Measurements from ENCODE around the gene CEP126.
A peak's percentile ranks its signal among the peaks of the same experiment; 100 is the strongest.

Gene CEP126

DNA sequence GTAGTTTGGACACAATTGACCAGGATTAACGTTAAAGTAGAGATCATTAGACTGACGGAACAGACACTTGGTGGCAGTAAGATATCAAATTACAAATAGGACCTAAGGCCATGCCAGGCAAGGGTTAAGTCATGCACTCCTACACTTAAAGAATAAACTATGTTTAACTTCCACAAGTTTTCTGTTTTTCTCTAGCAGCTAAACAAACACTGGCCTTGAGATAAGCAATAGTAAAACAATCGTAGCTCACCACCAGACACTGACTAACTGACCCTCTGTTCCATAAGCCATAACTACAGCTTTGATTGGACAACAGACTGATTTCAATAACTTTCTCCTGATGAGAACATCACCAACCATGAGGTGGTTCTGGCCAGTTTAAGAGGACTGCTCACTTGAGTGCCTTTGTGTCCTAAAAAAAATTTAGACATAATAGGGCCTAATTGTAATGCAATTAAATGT is 2.0 kb upstream of the CEP126 start:
- no peaks in the 10 kb centered on the region for H3K9me3 ChIP-seq (ENCODE audit: insufficient read depth, low read depth, low read length)

DNA sequence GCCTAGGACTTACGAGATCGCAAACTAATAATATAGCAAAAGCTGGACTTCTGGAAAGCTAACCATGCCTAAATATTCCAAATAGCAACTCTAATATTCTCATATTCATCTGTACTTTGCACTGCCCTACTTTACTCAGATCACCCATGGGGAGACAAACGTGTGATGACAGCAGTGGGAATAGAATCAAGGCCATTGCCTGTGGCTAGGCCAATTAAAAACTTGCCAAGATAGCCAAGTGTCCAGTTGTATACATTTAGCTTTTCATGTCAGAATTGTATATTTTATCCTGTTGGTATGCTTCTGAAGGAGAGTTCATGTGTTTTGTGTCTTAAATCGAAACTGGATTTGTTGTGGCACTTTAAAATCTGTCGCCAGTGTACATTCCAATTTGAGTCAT is 1.2 kb upstream of the CEP126 start:
- Histone ChIP-seq H3K79me1 (ENCODE audit: low read length) (peaks cover 2% of the 10 kb centered on the region), H2BK120ac (ENCODE audit: insufficient read depth, low read length, poor library complexity) (no peak overlapping the region), H3K14ac (ENCODE audit: low read length) (no peak overlapping the region), H4K12ac (ENCODE audit: low read depth, low read length) (no peak overlapping the region), H4K8ac (ENCODE audit: low read depth, low read length) (no peak overlapping the region), H4K91ac (ENCODE audit: low read depth, low read length) (no peak overlapping the region), H3K4me1 (ENCODE audit: control insufficient read depth in 1 of 2, insufficient read depth in 2 of 2, low read length in 2 of 2) (no peaks in the 10 kb centered on the region), H3K79me2 (ENCODE audit: control insufficient read depth, insufficient read depth, low read length, poor library complexity) (no peaks in the 10 kb centered on the region), H3K4me2 (ENCODE audit: low read length) (no peak overlapping the region), H3K23ac (ENCODE audit: low read length) (no peak overlapping the region), H2BK12ac (ENCODE audit: low read length) (no peak overlapping the region), H3K36me3 (ENCODE audit: control insufficient read depth in 1 of 2, insufficient read depth in 2 of 2, low read length in 2 of 2) (no peaks in the 10 kb centered on the region), H3K9me3 (ENCODE audit: insufficient read depth, low read depth, low read length) (no peaks in the 10 kb centered on the region), H3K4ac (ENCODE audit: low read depth, low read length) (no peak overlapping the region), H2BK5ac (ENCODE audit: low read depth, low read length, poor library complexity) (no peak overlapping the region), H3K18ac (ENCODE audit: low read length) (no peak overlapping the region), H2AK5ac (ENCODE audit: low read length) (no peak overlapping the region), H3K4me3 (ENCODE audit: low read depth, low read length) (no peak overlapping the region), H3K9ac (ENCODE audit: low read length) (no peak overlapping the region), H3K27ac (ENCODE audit: low read depth, low read length) (no peak overlapping the region), H3K27me3 (ENCODE audit: insufficient read depth, low read length) (no peaks in the 10 kb centered on the region), H2AFZ (ENCODE audit: insufficient read depth, low read length, poor library complexity) (no peak overlapping the region)
- WGBS (ENCODE audit: extremely low coverage, insufficient coverage, insufficient read length), result no CpG with 5 or more reads among the region's 5 CpGs
- no peak for DNase-seq

More for the DNA sequence above, 2.0 kb upstream of the CEP126 start:
- no peak for DNase-seq
- H2AFZ ChIP-seq (ENCODE audit: insufficient read depth, low read length, poor library complexity), result no peak overlapping the region
- H2AK5ac ChIP-seq (ENCODE audit: low read length), result no peak overlapping the region
- H4K91ac ChIP-seq (ENCODE audit: low read depth, low read length), result no peak overlapping the region
- no peak overlapping the region for H2BK5ac ChIP-seq (ENCODE audit: low read depth, low read length, poor library complexity)
- H3K4me3 ChIP-seq (ENCODE audit: low read depth, low read length), result no peak overlapping the region
- H3K4me1 ChIP-seq (ENCODE audit: control insufficient read depth in 1 of 2, insufficient read depth in 2 of 2, low read length in 2 of 2), result no peaks in the 10 kb centered on the region
- no peak overlapping the region for H4K12ac ChIP-seq (ENCODE audit: low read depth, low read length)
- no peak overlapping the region for H3K4me2 ChIP-seq (ENCODE audit: low read length)
- no peak overlapping the region for H2BK12ac ChIP-seq (ENCODE audit: low read length)
- no peaks in the 10 kb centered on the region for H3K79me2 ChIP-seq (ENCODE audit: control insufficient read depth, insufficient read depth, low read length, poor library complexity)
- H3K18ac ChIP-seq (ENCODE audit: low read length), result no peak overlapping the region
- no peak overlapping the region for H4K8ac ChIP-seq (ENCODE audit: low read depth, low read length)
- H3K79me1 ChIP-seq (ENCODE audit: low read length), result peaks cover 2% of the 10 kb centered on the region
- no peak overlapping the region for H3K23ac ChIP-seq (ENCODE audit: low read length)
- H3K9ac ChIP-seq (ENCODE audit: low read length), result no peak overlapping the region
- no peak overlapping the region for H3K4ac ChIP-seq (ENCODE audit: low read depth, low read length)
- H2BK120ac ChIP-seq (ENCODE audit: insufficient read depth, low read length, poor library complexity), result no peak overlapping the region
- H3K14ac ChIP-seq (ENCODE audit: low read length), result no peak overlapping the region
- H3K27ac ChIP-seq (ENCODE audit: low read depth, low read length), result no peak overlapping the region
- no peaks in the 10 kb centered on the region for H3K36me3 ChIP-seq (ENCODE audit: control insufficient read depth in 1 of 2, insufficient read depth in 2 of 2, low read length in 2 of 2)
- H3K27me3 ChIP-seq (ENCODE audit: insufficient read depth, low read length), result no peaks in the 10 kb centered on the region
- no CpG with 5 or more reads among the region's 3 CpGs for WGBS (ENCODE audit: extremely low coverage, insufficient coverage, insufficient read length)

DNA sequence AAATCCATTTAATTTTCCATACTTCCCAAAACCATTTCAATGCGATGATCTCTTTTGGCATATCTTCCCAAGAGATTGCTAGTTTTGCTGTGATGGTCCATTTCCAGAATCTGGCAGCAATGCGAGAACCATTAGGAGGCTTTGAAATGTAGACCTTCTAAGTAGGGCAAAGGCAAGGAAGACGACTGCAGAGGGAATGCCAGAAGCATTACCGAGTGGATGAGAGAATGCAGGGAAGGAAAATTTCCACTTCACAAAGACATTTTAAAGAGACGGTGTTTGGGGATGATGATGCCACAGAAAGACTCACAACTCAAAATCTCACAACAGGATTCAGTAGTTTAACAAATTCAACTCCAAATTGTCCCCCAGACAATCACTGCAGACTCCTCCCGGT is 471 bp upstream of the CEP126 start:
- no peak overlapping the region for H4K12ac ChIP-seq (ENCODE audit: low read depth, low read length)
- no peaks in the 10 kb centered on the region for H3K36me3 ChIP-seq (ENCODE audit: control insufficient read depth in 1 of 2, insufficient read depth in 2 of 2, low read length in 2 of 2)
- peak; percentile 14 to 50 for DNase-seq
- H2BK120ac ChIP-seq (ENCODE audit: insufficient read depth, low read length, poor library complexity), result no peak overlapping the region
- H2AK5ac ChIP-seq (ENCODE audit: low read length), result no peak overlapping the region
- no peaks in the 10 kb centered on the region for H3K27me3 ChIP-seq (ENCODE audit: insufficient read depth, low read length)
- WGBS (ENCODE audit: extremely low coverage, insufficient coverage, insufficient read length), result no CpG with 5 or more reads among the region's 6 CpGs
- H2AFZ ChIP-seq (ENCODE audit: insufficient read depth, low read length, poor library complexity), result no peak overlapping the region
- no peak overlapping the region for H3K4me3 ChIP-seq (ENCODE audit: low read depth, low read length)
- H3K4me1 ChIP-seq (ENCODE audit: control insufficient read depth in 1 of 2, insufficient read depth in 2 of 2, low read length in 2 of 2), result no peaks in the 10 kb centered on the region
- H2BK12ac ChIP-seq (ENCODE audit: low read length), result no peak overlapping the region
- H2BK5ac ChIP-seq (ENCODE audit: low read depth, low read length, poor library complexity), result no peak overlapping the region
- H4K91ac ChIP-seq (ENCODE audit: low read depth, low read length), result no peak overlapping the region
- no peak overlapping the region for H4K8ac ChIP-seq (ENCODE audit: low read depth, low read length)
- H3K23ac ChIP-seq (ENCODE audit: low read length), result no peak overlapping the region
- H3K4me2 ChIP-seq (ENCODE audit: low read length), result peak overlapping the region; percentile 89
- H3K9me3 ChIP-seq (ENCODE audit: insufficient read depth, low read depth, low read length), result no peaks in the 10 kb centered on the region
- H3K9ac ChIP-seq (ENCODE audit: low read length), result no peak overlapping the region
- H3K4ac ChIP-seq (ENCODE audit: low read depth, low read length), result no peak overlapping the region
- H3K18ac ChIP-seq (ENCODE audit: low read length), result no peak overlapping the region
- H3K79me1 ChIP-seq (ENCODE audit: low read length), result peaks cover 2% of the 10 kb centered on the region
- no peak overlapping the region for H3K27ac ChIP-seq (ENCODE audit: low read depth, low read length)
- no peak overlapping the region for H3K14ac ChIP-seq (ENCODE audit: low read length)
- no peaks in the 10 kb centered on the region for H3K79me2 ChIP-seq (ENCODE audit: control insufficient read depth, insufficient read depth, low read length, poor library complexity)

DNA sequence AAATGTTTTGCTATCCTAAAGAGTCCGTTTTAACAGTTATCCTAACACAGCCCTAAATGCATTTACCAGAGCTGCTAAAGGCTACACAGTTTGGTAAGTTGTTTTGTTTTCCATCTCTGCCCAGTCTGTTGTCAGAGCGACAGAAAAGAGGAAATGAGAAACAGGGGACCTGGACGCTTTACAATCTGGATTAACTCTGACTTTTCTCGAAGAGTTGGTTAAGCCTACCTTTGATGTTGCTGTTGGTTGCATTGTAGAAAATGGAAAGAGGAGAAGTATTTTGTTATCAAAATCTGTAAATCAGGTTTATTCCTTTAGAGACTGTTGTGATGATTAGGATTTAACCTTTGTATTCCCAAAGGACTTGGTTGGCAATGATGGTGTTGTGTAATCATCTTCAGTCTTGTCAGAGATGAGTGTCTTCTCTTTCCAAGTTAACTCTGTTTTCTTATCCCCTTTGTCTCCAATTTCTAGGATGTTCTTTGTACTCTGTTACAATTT is 1.0 kb downstream of the CEP126 start:
- Histone ChIP-seq H3K4me3 (ENCODE audit: low read depth, low read length) (no peak overlapping the region), H3K27me3 (ENCODE audit: insufficient read depth, low read length) (no peaks in the 10 kb centered on the region), H2BK120ac (ENCODE audit: insufficient read depth, low read length, poor library complexity) (no peak overlapping the region), H3K36me3 (ENCODE audit: control insufficient read depth in 1 of 2, insufficient read depth in 2 of 2, low read length in 2 of 2) (no peaks in the 10 kb centered on the region), H3K27ac (ENCODE audit: low read depth, low read length) (no peak overlapping the region), H2AK5ac (ENCODE audit: low read length) (no peak overlapping the region), H3K18ac (ENCODE audit: low read length) (no peak overlapping the region), H3K9ac (ENCODE audit: low read length) (no peak overlapping the region), H3K79me2 (ENCODE audit: control insufficient read depth, insufficient read depth, low read length, poor library complexity) (no peaks in the 10 kb centered on the region), H3K4ac (ENCODE audit: low read depth, low read length) (no peak overlapping the region), H3K4me2 (ENCODE audit: low read length) (no peak overlapping the region), H2BK5ac (ENCODE audit: low read depth, low read length, poor library complexity) (no peak overlapping the region), H2AFZ (ENCODE audit: insufficient read depth, low read length, poor library complexity) (no peak overlapping the region), H3K23ac (ENCODE audit: low read length) (no peak overlapping the region), H4K91ac (ENCODE audit: low read depth, low read length) (no peak overlapping the region), H3K14ac (ENCODE audit: low read length) (no peak overlapping the region), H3K79me1 (ENCODE audit: low read length) (peaks cover 2% of the 10 kb centered on the region), H4K8ac (ENCODE audit: low read depth, low read length) (no peak overlapping the region), H3K9me3 (ENCODE audit: insufficient read depth, low read depth, low read length) (no peaks in the 10 kb centered on the region), H2BK12ac (ENCODE audit: low read length) (no peak overlapping the region), H3K4me1 (ENCODE audit: control insufficient read depth in 1 of 2, insufficient read depth in 2 of 2, low read length in 2 of 2) (no peaks in the 10 kb centered on the region), H4K12ac (ENCODE audit: low read depth, low read length) (no peak overlapping the region)
- DNase-seq, result peak in 1 of 2 donors; percentile 16
- WGBS (ENCODE audit: extremely low coverage, insufficient coverage, insufficient read length), result no CpG with 5 or more reads among the region's 4 CpGs
